K562 (cell line): ENCODE results near the gene PDGFA. TPM values are rescaled to one million over a fixed set of nuclear protein-coding genes. Genes with fewer than 3 reads are reported as not detected.

Experiments
- CBX1 ChIP-seq: sonication (generic); IDR thresholded peaks from 2 replicates; pipeline ENCODE4 v1.6.1; 2016; ENCODE audit warnings: antibody characterized with exemption, low read depth, mild to moderate bottlenecking
- CREB1 ChIP-seq, 2 experiments: sonication (generic) in 1 of 2; formaldehyde crosslinking in 1 of 2; IDR thresholded peaks; 2 replicates each; pipeline versions ENCODE4 v1.6.1 to v1.8.0; 2012 to 2022; ENCODE audit warnings: inconsistent platforms in 1 of 2, mild to moderate bottlenecking in 1 of 2, missing genetic modification reagents in 1 of 2, moderate library complexity in 1 of 2
- DACH1 ChIP-seq: fragments of 450-650 bp; IDR thresholded peaks from 2 replicates; pipeline ENCODE4 v1.6.1; 2018; ENCODE audit not compliant: partially characterized antibody
- E2F6 ChIP-seq, 2 experiments: IDR thresholded peaks; 2 replicates each; pipeline ENCODE4 v1.6.1; 2011; ENCODE audit warnings: borderline replicate concordance in 1 of 2, control low read depth in 1 of 2, low read depth in 1 of 2, low read length in 1 of 2, mild to moderate bottlenecking in 1 of 2, mixed read lengths in 1 of 2, moderate library complexity in 1 of 2; ENCODE audit not compliant: insufficient read depth in 1 of 2, insufficient read length in 1 of 2, poor library complexity in 1 of 2, severe bottlenecking in 1 of 2; ENCODE audit errors: extremely low read depth in 1 of 2
- KLF1 ChIP-seq: fragments of 450-650 bp; IDR thresholded peaks from 2 replicates; pipeline ENCODE4 v1.6.1; 2016; ENCODE audit warnings: missing genetic modification characterization, missing compliant biosample characterization
- NELFE ChIP-seq: IDR thresholded peaks from 2 replicates; pipeline ENCODE4 v1.6.1; 2011; ENCODE audit warnings: mild to moderate bottlenecking; ENCODE audit not compliant: insufficient read depth, insufficient read length
- NFYB ChIP-seq: IDR thresholded peaks from 2 replicates; pipeline ENCODE4 v1.6.1; 2011; ENCODE audit warnings: mild to moderate bottlenecking, moderate library complexity; ENCODE audit not compliant: insufficient read length; ENCODE audit errors: extremely low read depth
- NR4A1 ChIP-seq, 2 experiments: fragments of 250-450 bp in 1 of 2; fragments of 450-650 bp in 1 of 2; sonication (Bioruptor Pico) in 1 of 2; IDR thresholded peaks; 2 replicates each; pipeline versions ENCODE4 v1.4.0 to v1.6.1; 2016 to 2020; ENCODE audit warnings: mild to moderate bottlenecking in 2 of 2, missing compliant biosample characterization in 1 of 2, missing genetic modification characterization in 1 of 2, moderate library complexity in 1 of 2
- RAD51 ChIP-seq: fragments of 450-650 bp; IDR thresholded peaks from 2 replicates; pipeline ENCODE4 v1.7.1; 2016; ENCODE audit warnings: low read depth, mild to moderate bottlenecking, borderline replicate concordance
- SOX6 ChIP-seq: fragments of 450-650 bp; IDR thresholded peaks from 2 replicates; pipeline ENCODE4 v1.6.1; 2014; ENCODE audit warnings: mild to moderate bottlenecking
- ZNF134 ChIP-seq: fragments of 250-450 bp; sonication (Bioruptor Pico); conservative IDR thresholded peaks from 2 replicates; pipeline ENCODE4 v1.4.0; 2020
- ZNF23 ChIP-seq: fragments of 250-450 bp; sonication (Bioruptor Pico); IDR thresholded peaks from 2 replicates; pipeline ENCODE4 v1.4.0; 2020; ENCODE audit warnings: mild to moderate bottlenecking
- ZNF586 ChIP-seq: fragments of 450-650 bp; formaldehyde crosslinking; conservative IDR thresholded peaks from 2 replicates; pipeline ENCODE4 v1.4.0; 2020; ENCODE audit warnings: mild to moderate bottlenecking, moderate library complexity
- polyA plus RNA-seq, 8 experiments: library from polyadenylated mRNA; depleted of rRNA in 4 of 8; stranded (reverse) in 5 of 8; unstranded in 3 of 8; fragments of >200 nt; fragmentation: Nextera tagmentation in 2 of 8; fragmentation: Illumina TruSeq in 1 of 8; extraction: Ambion mirVana in 2 of 8; extraction: Trizol in 1 of 8; gene quantifications; 2 replicates each; pipeline versions ENCODE4 v1.2.1 to v1.2.3, GENCODE V29; 2011 to 2014; ENCODE audit warnings: inconsistent platforms in 1 of 8, missing spikeins in 1 of 8
- total RNA-seq, 7 experiments: library from RNA; depleted of rRNA in 6 of 7; stranded (reverse); fragments of >200 nt in 6 of 7; fragmentation: Illumina TruSeq in 2 of 7; extraction: Trizol in 2 of 7; gene quantifications; 2 replicates each; pipeline versions ENCODE4 v1.2.1 to v1.2.3, GENCODE V29; 2011 to 2021; ENCODE audit warnings: low replicate concordance in 1 of 7
- TF ChIP-seq, protein P1 (sequence below), 2 experiments: fragments of 450-650 bp; formaldehyde crosslinking in 1 of 2; IDR thresholded peaks; 2 replicates each; pipeline versions ENCODE4 v1.4.0 to v1.6.1; 2014 to 2020; ENCODE audit warnings: mild to moderate bottlenecking in 2 of 2, borderline replicate concordance in 1 of 2, low read depth in 1 of 2
- TF ChIP-seq, protein P2 (sequence below): sonication (generic); formaldehyde crosslinking; IDR thresholded peaks from 2 replicates; pipeline ENCODE4 v1.8.0; 2022; ENCODE audit warnings: missing genetic modification reagents, mild to moderate bottlenecking, moderate library complexity, borderline replicate concordance

PDGFA gene
- total and polyA plus RNA-seq, 9 of the 15 experiments (the other 6 are each of a cell fraction or from before 2014, with no cell fraction given): 2.5 to 10.2 (median 4.6) TPM

- TF ChIP-seq, protein P1, sequence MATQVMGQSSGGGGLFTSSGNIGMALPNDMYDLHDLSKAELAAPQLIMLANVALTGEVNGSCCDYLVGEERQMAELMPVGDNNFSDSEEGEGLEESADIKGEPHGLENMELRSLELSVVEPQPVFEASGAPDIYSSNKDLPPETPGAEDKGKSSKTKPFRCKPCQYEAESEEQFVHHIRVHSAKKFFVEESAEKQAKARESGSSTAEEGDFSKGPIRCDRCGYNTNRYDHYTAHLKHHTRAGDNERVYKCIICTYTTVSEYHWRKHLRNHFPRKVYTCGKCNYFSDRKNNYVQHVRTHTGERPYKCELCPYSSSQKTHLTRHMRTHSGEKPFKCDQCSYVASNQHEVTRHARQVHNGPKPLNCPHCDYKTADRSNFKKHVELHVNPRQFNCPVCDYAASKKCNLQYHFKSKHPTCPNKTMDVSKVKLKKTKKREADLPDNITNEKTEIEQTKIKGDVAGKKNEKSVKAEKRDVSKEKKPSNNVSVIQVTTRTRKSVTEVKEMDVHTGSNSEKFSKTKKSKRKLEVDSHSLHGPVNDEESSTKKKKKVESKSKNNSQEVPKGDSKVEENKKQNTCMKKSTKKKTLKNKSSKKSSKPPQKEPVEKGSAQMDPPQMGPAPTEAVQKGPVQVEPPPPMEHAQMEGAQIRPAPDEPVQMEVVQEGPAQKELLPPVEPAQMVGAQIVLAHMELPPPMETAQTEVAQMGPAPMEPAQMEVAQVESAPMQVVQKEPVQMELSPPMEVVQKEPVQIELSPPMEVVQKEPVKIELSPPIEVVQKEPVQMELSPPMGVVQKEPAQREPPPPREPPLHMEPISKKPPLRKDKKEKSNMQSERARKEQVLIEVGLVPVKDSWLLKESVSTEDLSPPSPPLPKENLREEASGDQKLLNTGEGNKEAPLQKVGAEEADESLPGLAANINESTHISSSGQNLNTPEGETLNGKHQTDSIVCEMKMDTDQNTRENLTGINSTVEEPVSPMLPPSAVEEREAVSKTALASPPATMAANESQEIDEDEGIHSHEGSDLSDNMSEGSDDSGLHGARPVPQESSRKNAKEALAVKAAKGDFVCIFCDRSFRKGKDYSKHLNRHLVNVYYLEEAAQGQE (IDR thresholded peaks at IDR 0.05; ENCODE audit: borderline replicate concordance): peak; percentile 50
- TF ChIP-seq, protein P1 (CRISPR knock-in tag; IDR thresholded peaks at IDR 0.05; ENCODE audit: low read depth): no peak
- TF ChIP-seq NR4A1 (CRISPR knock-in tag; IDR thresholded peaks at IDR 0.05) (peak; percentile 37; the same call in 1 of the 2 replicates), NR4A1 (tag; IDR thresholded peaks at IDR 0.05) (no peak), RAD51 (peak; percentile 65; the same call in 1 of the 2 replicates), CREB1 (IDR thresholded peaks at IDR 0.05) (peak; percentile 29; the same call in 1 of the 2 replicates), CREB1 (CRISPR knock-in tag; IDR thresholded peaks at IDR 0.05) (no peak), NELFE (no peak), ZNF586 (CRISPR knock-in tag) (no peak), DACH1 (peak; percentile 60), SOX6 (peak; percentile 47; the same call in 1 of the 2 replicates), ZNF23 (no peak), CBX1 (no peak), ZNF134 (CRISPR knock-in tag) (no peak), E2F6 (IDR thresholded peaks at IDR 0.05; ENCODE audit: borderline replicate concordance in 1 of 2, extremely low read depth in 1 of 2, insufficient read depth in 1 of 2, insufficient read length in 1 of 2, low read depth in 1 of 2, low read length in 1 of 2, poor library complexity in 1 of 2, severe bottlenecking in 1 of 2) (peak in 1 of 2 experiments; percentile 67), KLF1 (tag) (peak; percentile 27; the same call in 1 of the 2 replicates), NFYB (no peak)
- TF ChIP-seq, protein P2, sequence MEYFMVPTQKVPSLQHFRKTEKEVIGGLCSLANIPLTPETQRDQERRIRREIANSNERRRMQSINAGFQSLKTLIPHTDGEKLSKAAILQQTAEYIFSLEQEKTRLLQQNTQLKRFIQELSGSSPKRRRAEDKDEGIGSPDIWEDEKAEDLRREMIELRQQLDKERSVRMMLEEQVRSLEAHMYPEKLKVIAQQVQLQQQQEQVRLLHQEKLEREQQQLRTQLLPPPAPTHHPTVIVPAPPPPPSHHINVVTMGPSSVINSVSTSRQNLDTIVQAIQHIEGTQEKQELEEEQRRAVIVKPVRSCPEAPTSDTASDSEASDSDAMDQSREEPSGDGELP (CRISPR knock-in tag): 0 out of 2 replicates have a peak, but pooled peaks have one; percentile 43
Measured at GRCh38 chr7:522071-522950, 2.7 kb upstream of the PDGFA start (continued).
